ENCODE data around the gene GBA2.

Gene GBA2

GRCh38 chr9:35729700-35730485 lies 19.1 kb downstream of the GBA2 start:
- TF ChIP-seq POLR2AphosphoS5 (IDR thresholded peaks at IDR 0.05; ENCODE audit: low read depth, low read length), result no peak
- TF ChIP-seq REST (IDR thresholded peaks at IDR 0.05; ENCODE audit: insufficient read depth in 1 of 2, low read depth in 2 of 2, low read length in 2 of 2), result no peak
- no peak for TF ChIP-seq TAF1 (IDR thresholded peaks at IDR 0.05; ENCODE audit: borderline replicate concordance, insufficient read depth, low read length)
- TF ChIP-seq FOXP2 (optimal IDR thresholded peaks at IDR 0.05; ENCODE audit: borderline replicate concordance, extremely low read depth, extremely low read length, insufficient read depth), result no peak
- no peak for TF ChIP-seq SIN3A (IDR thresholded peaks at IDR 0.05; ENCODE audit: borderline replicate concordance, insufficient read depth, low read length)

GRCh38 chr9:35729101-35729500 lies 19.9 kb downstream of the GBA2 start:
- TF ChIP-seq REST (IDR thresholded peaks at IDR 0.05; ENCODE audit: insufficient read depth in 1 of 2, low read depth in 2 of 2, low read length in 2 of 2) (no peak), TAF1 (IDR thresholded peaks at IDR 0.05; ENCODE audit: borderline replicate concordance, insufficient read depth, low read length) (no peak), SIN3A (IDR thresholded peaks at IDR 0.05; ENCODE audit: borderline replicate concordance, insufficient read depth, low read length) (no peak), FOXP2 (optimal IDR thresholded peaks at IDR 0.05; ENCODE audit: borderline replicate concordance, extremely low read depth, extremely low read length, insufficient read depth) (no peak), POLR2AphosphoS5 (IDR thresholded peaks at IDR 0.05; ENCODE audit: low read depth, low read length) (no peak)

GRCh38 chr9:35728041-35728971 lies 20.7 kb downstream of the GBA2 start:
- TF ChIP-seq REST (IDR thresholded peaks at IDR 0.05; ENCODE audit: insufficient read depth in 1 of 2, low read depth in 2 of 2, low read length in 2 of 2), result no peak
- TF ChIP-seq TAF1 (IDR thresholded peaks at IDR 0.05; ENCODE audit: borderline replicate concordance, insufficient read depth, low read length), result 0 out of 2 replicates have a peak, but pooled peaks have one; percentile 32

- TF ChIP-seq TAF1 (IDR thresholded peaks at IDR 0.05; ENCODE audit: borderline replicate concordance, insufficient read depth, low read length), result no peak
Measured at GRCh38 chr9:35727676-35728040, 21.4 kb downstream of the GBA2 start.

- no peak for TF ChIP-seq FOXP2 (optimal IDR thresholded peaks at IDR 0.05; ENCODE audit: borderline replicate concordance, extremely low read depth, extremely low read length, insufficient read depth)
- TF ChIP-seq POLR2AphosphoS5 (IDR thresholded peaks at IDR 0.05; ENCODE audit: low read depth, low read length), result no peak
- no peak for TF ChIP-seq SIN3A (IDR thresholded peaks at IDR 0.05; ENCODE audit: borderline replicate concordance, insufficient read depth, low read length)
- no peak for TF ChIP-seq TAF1 (IDR thresholded peaks at IDR 0.05; ENCODE audit: borderline replicate concordance, insufficient read depth, low read length)
- TF ChIP-seq REST (IDR thresholded peaks at IDR 0.05; ENCODE audit: insufficient read depth in 1 of 2, low read depth in 2 of 2, low read length in 2 of 2), result no peak
Measured at GRCh38 chr9:35726931-35727330, 22.1 kb downstream of the GBA2 start.

Measured in PFSK-1 (cell line).